Measurements from ENCODE around the gene LDHAL6B. TPM values are rescaled to one million over a fixed set of nuclear protein-coding genes. Genes with fewer than 3 reads are reported as not detected.

Gene LDHAL6B
- total RNA-seq (not detected), polyA plus RNA-seq (ENCODE audit: insufficient read depth, low read depth, low replicate concordance) (not detected)
- long read RNA-seq, donor 1 = 0 reads
- long read RNA-seq, donor 2 = 0 reads
- long read RNA-seq, donor 3, partial matches to known transcripts = 0 of 1 reads
- long read RNA-seq, donor 3, other reads (novel, unspliced or antisense) = 0 of 1 reads
- long read RNA-seq, donor 4 = 0 reads
- long read RNA-seq, donor 5 = 0 reads
- long read RNA-seq, donor 6 = 0 reads
- long read RNA-seq, donor 7, partial matches to known transcripts = 0 of 1 reads
- long read RNA-seq, donor 7, other reads (novel, unspliced or antisense) = 0 of 1 reads
- long read RNA-seq, donor 8, partial matches to known transcripts = 0 of 1 reads
- long read RNA-seq, donor 8, other reads (novel, unspliced or antisense) = 0 of 1 reads
- long read RNA-seq, donor 9 = 0 reads
- long read RNA-seq, donor 10, partial matches to known transcripts = 0 of 1 reads
- long read RNA-seq, donor 10, other reads (novel, unspliced or antisense) = 0 of 1 reads

DNA sequence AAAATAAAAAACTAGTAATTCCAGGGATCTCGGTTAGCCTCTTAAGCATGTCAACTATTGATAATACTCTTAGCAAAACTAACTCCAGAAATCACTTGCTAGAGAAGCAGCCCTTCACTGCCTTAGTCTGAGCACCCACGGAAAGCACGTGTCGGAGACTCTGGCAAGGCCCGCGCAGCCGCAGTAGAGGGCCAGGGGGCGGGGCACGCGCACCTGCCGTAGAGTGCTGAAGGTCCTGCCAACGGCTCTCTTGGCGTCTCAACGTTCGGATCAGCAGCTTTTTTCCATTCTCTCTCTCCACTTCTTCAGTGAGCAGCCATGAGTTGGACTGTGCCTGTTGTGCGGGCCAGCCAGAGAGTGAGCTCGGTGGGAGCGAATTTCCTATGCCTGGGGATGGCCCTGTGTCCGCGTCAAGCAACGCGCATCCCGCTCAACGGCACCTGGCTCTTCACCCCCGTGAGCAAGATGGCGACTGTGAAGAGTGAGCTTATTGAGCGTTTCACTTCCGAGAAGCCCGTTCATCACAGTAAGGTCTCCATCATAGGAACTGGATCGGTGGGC lies at the start of gene LDHAL6B:
LDHAL6B (plus strand) TSS at position 221 of the 561 bp plus-strand sequence; CDS start at position 319, 98 bp downstream.
- Histone ChIP-seq H3K36me3 (ENCODE audit: control insufficient read depth in 2 of 3, insufficient read depth in 3 of 3, low read length in 3 of 3) (peaks cover 2 to 37% (median 24%) of the 10 kb centered on the region in 3 donors), H3K9me3 (ENCODE audit: control insufficient read depth in 2 of 3, insufficient read depth in 1 of 3, low read length in 3 of 3) (no peaks in the 10 kb centered on the region), H3K9ac (ENCODE audit: low read length in 3 of 3) (no peak within 1 kb of the TSS), H3K27me3 (ENCODE audit: control insufficient read depth, insufficient read depth, low read length) (no peaks in the 10 kb centered on the region), H3K4me1 (ENCODE audit: control insufficient read depth in 2 of 3, insufficient read depth in 2 of 3, low read depth in 1 of 3, low read length in 3 of 3) (no peaks in the 10 kb centered on the region), H3K27ac (ENCODE audit: low read depth in 2 of 2, low read length in 2 of 2) (no peak within 1 kb of the TSS), H3K4me3 (ENCODE audit: low read length in 3 of 3) (no peak within 1 kb of the TSS)
- no peak for TF ChIP-seq CTCF (IDR thresholded peaks at IDR 0.05; ENCODE audit: borderline replicate concordance, extremely low read depth, insufficient read depth)
- intact Hi-C loops (cut with DNase I) = no loop called here
- DNase-seq = no peak
- FAIRE-seq = no peak

DNA sequence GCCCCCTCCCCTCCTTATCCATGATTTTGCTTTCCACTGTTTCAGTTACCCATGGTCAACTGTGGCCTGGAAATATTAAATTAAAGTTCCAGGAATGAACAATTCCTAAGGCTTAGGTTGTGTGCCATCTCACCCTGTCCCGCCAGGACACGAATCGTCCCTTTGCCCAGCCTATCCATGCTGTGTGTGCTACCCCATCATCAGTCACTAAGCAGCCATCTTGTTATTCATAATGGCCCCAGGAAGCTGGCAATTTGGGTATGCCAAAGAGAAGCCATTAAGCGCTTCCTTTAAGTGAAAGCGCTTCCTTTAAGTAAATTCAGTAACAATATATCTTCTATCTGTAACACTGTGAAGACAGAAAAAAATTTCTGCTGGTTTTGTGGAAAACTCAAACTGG lies 49.2 kb upstream of the LDHAL6B start:
- DNase-seq (no peak), FAIRE-seq (no peak)
- Histone ChIP-seq H3K9me3 (ENCODE audit: control insufficient read depth in 2 of 3, insufficient read depth in 1 of 3, low read length in 3 of 3) (no peaks in the 10 kb centered on the region), H3K27ac (ENCODE audit: low read depth in 2 of 2, low read length in 2 of 2) (no peak overlapping the region), H3K27me3 (ENCODE audit: control insufficient read depth, insufficient read depth, low read length) (no peaks in the 10 kb centered on the region), H3K4me3 (ENCODE audit: low read length in 3 of 3) (no peak overlapping the region), H3K4me1 (ENCODE audit: control insufficient read depth in 2 of 3, insufficient read depth in 2 of 3, low read depth in 1 of 3, low read length in 3 of 3) (no peaks in the 10 kb centered on the region), H3K9ac (ENCODE audit: low read length in 3 of 3) (no peak overlapping the region), H3K36me3 (ENCODE audit: control insufficient read depth in 2 of 3, insufficient read depth in 3 of 3, low read length in 3 of 3) (peaks cover 2 to 19% (median 15%) of the 10 kb centered on the region in 3 donors)
- TF ChIP-seq CTCF (IDR thresholded peaks at IDR 0.05; ENCODE audit: borderline replicate concordance, extremely low read depth, insufficient read depth) = no peak
- intact Hi-C loops (cut with DNase I) = no loop called here

- no peak for DNase-seq
- intact Hi-C loops (cut with DNase I) = no loop called here
- no peak for TF ChIP-seq CTCF (IDR thresholded peaks at IDR 0.05; ENCODE audit: borderline replicate concordance, extremely low read depth, insufficient read depth)
- H3K27me3 ChIP-seq (ENCODE audit: control insufficient read depth, insufficient read depth, low read length) = no peaks in the 10 kb centered on the region
- no peak overlapping the region for H3K27ac ChIP-seq (ENCODE audit: low read depth in 2 of 2, low read length in 2 of 2)
- H3K9me3 ChIP-seq (ENCODE audit: control insufficient read depth in 2 of 3, insufficient read depth in 1 of 3, low read length in 3 of 3) = no peaks in the 10 kb centered on the region
- no peak overlapping the region for H3K9ac ChIP-seq (ENCODE audit: low read length in 3 of 3)
- H3K36me3 ChIP-seq (ENCODE audit: control insufficient read depth in 2 of 3, insufficient read depth in 3 of 3, low read length in 3 of 3) = peaks cover 2 to 14% (median 8%) of the 10 kb centered on the region in 3 donors
- H3K4me3 ChIP-seq (ENCODE audit: low read length in 3 of 3) = no peak overlapping the region
- H3K4me1 ChIP-seq (ENCODE audit: control insufficient read depth in 2 of 3, insufficient read depth in 2 of 3, low read depth in 1 of 3, low read length in 3 of 3) = no peaks in the 10 kb centered on the region
- no peak for FAIRE-seq
Observed at GRCh38 chr15:59157840-59158700, 48.6 kb upstream of the LDHAL6B start.
